ENCODE measurements around the gene SH3BP5. TPM values are rescaled to one million over a fixed set of nuclear protein-coding genes. Genes with fewer than 3 reads are reported as not detected.

The SH3BP5 gene
- total RNA-seq, 2 donors from 2014 or later, result 14.4 to 18.4 TPM

- no peak for DNase-seq (ENCODE audit: low spot score)
- Histone ChIP-seq H3K9me3 (no peaks in the 10 kb centered on the region), H3K4me3 (no peak overlapping the region), H3K27me3 (no peaks in the 10 kb centered on the region), H3K27ac (peak overlapping the region; percentile 11 to 17), H3K4me1 (peaks cover 0 to 73% of the 10 kb centered on the region in 2 donors), H3K36me3 (peaks cover 3% of the 10 kb centered on the region)
- TF ChIP-seq, protein P1, sequence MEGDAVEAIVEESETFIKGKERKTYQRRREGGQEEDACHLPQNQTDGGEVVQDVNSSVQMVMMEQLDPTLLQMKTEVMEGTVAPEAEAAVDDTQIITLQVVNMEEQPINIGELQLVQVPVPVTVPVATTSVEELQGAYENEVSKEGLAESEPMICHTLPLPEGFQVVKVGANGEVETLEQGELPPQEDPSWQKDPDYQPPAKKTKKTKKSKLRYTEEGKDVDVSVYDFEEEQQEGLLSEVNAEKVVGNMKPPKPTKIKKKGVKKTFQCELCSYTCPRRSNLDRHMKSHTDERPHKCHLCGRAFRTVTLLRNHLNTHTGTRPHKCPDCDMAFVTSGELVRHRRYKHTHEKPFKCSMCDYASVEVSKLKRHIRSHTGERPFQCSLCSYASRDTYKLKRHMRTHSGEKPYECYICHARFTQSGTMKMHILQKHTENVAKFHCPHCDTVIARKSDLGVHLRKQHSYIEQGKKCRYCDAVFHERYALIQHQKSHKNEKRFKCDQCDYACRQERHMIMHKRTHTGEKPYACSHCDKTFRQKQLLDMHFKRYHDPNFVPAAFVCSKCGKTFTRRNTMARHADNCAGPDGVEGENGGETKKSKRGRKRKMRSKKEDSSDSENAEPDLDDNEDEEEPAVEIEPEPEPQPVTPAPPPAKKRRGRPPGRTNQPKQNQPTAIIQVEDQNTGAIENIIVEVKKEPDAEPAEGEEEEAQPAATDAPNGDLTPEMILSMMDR (IDR thresholded peaks at IDR 0.05), result no peak
Observed at GRCh38 chr3:15325228-15325627, 7.2 kb downstream of the SH3BP5 start.

DNA sequence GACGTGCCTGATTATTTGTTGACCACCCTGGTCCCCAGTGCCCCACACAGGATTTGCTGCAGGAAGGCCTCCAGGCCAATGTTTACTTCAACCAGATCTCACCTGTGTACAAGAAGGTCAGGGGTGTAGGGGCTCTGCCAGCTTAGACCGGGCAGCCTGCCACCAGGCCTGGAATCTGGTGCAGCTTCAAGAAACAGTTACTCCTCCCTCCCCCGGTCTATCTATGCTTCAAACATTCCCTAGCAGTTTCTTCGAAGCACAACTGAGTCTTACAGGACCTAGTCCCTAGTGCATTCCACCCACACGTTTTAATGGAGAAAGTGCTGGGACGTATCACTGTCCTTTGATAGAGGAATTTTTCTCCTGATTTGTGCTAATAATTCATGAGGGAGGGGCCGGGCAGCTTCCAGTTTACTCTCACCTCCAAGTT lies 8.0 kb downstream of the SH3BP5 start:
- H3K27ac ChIP-seq, result peak overlapping the region; percentile 11 to 17
- peaks cover 0 to 73% of the 10 kb centered on the region in 2 donors for H3K4me1 ChIP-seq
- H3K9me3 ChIP-seq, result no peaks in the 10 kb centered on the region
- H3K27me3 ChIP-seq, result no peaks in the 10 kb centered on the region
- no peak for DNase-seq (ENCODE audit: low spot score)
- TF ChIP-seq, protein P1 (IDR thresholded peaks at IDR 0.05), result no peak
- H3K4me3 ChIP-seq, result no peak overlapping the region
- H3K36me3 ChIP-seq, result peaks cover 3% of the 10 kb centered on the region

DNA sequence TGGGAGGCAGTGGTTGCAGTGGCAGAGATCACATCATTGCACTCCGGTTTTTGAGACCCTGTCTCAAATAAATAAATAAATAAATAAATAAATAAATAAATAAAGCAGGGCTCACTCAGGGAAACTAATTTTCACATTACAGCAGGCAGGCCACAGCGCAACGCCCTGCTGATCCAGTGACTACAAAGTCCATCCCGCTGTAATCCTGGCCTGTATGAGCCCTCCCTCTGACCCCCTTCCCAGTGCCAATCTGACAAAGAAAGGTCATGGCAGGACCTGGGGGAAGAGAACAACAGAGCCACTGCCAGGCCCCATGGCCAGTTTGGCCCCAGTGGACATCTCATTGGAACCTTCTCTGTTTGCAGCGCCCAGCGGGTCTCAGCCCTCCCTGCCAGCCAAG lies 9.3 kb downstream of the SH3BP5 start:
- Histone ChIP-seq H3K9me3 (no peaks in the 10 kb centered on the region), H3K27me3 (no peaks in the 10 kb centered on the region), H3K27ac (peak overlapping the region in 1 of 2 donors; percentile 17), H3K36me3 (peaks cover 3% of the 10 kb centered on the region), H3K4me1 (peaks cover 0 to 71% of the 10 kb centered on the region in 2 donors), H3K4me3 (no peak overlapping the region)
- no peak for DNase-seq (ENCODE audit: low spot score)
- TF ChIP-seq, protein P1 (IDR thresholded peaks at IDR 0.05), result no peak

DNA sequence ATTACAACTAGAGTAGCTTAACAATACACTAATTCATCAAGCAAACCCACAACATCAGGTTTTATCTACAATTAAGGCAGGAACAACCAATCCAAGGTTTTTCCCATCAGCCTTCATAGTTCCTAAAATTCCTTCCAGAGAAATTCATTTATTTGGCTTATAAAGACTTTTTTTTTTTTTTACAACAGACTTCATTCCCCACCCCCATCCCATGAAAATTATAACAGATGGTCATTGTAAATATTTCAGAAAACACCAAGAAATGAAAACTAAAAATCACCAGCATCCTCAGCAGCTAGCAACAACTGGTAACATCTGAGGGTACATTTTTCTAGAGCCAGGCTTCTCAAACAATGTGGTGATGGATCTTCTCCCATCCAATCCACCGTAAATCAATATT lies 11.0 kb downstream of the SH3BP5 start:
- TF ChIP-seq, protein P1 (IDR thresholded peaks at IDR 0.05), result no peak
- Histone ChIP-seq H3K36me3 (no peaks in the 10 kb centered on the region), H3K4me1 (peaks cover 0 to 61% of the 10 kb centered on the region in 2 donors), H3K9me3 (no peaks in the 10 kb centered on the region), H3K4me3 (no peak overlapping the region), H3K27ac (peak overlapping the region; percentile 28 to 71), H3K27me3 (no peaks in the 10 kb centered on the region)
- DNase-seq (ENCODE audit: low spot score), result no peak

DNA sequence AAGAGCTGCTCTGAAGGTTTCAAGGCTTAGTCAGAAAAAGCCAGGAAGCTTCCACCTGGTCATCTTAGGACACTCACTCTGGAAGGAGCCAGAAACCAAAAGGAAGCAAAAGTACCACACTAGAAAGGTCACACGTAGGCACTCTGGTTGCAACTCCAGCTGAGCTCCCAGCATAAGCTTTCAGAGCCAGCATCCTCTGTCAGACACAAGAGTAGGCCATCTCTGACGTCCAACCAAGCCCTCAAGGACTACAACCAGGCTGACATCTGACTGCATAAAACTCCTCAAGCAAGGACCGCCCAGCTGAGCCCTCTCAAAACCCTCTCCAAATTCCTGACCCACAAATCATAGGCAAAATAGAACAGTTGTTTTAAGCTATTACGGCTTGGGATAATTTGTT lies 12.8 kb downstream of the SH3BP5 start:
- no peaks in the 10 kb centered on the region for H3K9me3 ChIP-seq
- H3K4me1 ChIP-seq, result peaks cover 0 to 57% of the 10 kb centered on the region in 2 donors
- peak; percentile 92 for DNase-seq (ENCODE audit: low spot score)
- TF ChIP-seq, protein P1 (IDR thresholded peaks at IDR 0.05), result no peak
- H3K27ac ChIP-seq, result peak overlapping the region; percentile 71 to 76
- H3K36me3 ChIP-seq, result no peaks in the 10 kb centered on the region
- H3K27me3 ChIP-seq, result no peaks in the 10 kb centered on the region
- H3K4me3 ChIP-seq, result no peak overlapping the region

GRCh38 chr3:15319136-15319535 lies 13.2 kb downstream of the SH3BP5 start:
- peak overlapping the region; percentile 71 to 76 for H3K27ac ChIP-seq
- H3K4me3 ChIP-seq, result no peak overlapping the region
- H3K9me3 ChIP-seq, result no peaks in the 10 kb centered on the region
- TF ChIP-seq, protein P1 (IDR thresholded peaks at IDR 0.05), result no peak
- no peak for DNase-seq (ENCODE audit: low spot score)
- peaks cover 0 to 53% of the 10 kb centered on the region in 2 donors for H3K4me1 ChIP-seq
- H3K36me3 ChIP-seq, result no peaks in the 10 kb centered on the region
- H3K27me3 ChIP-seq, result no peaks in the 10 kb centered on the region

All from right atrium auricular region (tissue), 2 donors.